Inferior parietal cortex (tissue), 1 donor: ENCODE results near the gene WDFY4.

Experiments
- DNase-seq: peaks from one replicate; pipeline ENCODE4 v3.0.0-alpha.2; 2016; ENCODE audit errors: extremely low spot score

The WDFY4 gene

DNA sequence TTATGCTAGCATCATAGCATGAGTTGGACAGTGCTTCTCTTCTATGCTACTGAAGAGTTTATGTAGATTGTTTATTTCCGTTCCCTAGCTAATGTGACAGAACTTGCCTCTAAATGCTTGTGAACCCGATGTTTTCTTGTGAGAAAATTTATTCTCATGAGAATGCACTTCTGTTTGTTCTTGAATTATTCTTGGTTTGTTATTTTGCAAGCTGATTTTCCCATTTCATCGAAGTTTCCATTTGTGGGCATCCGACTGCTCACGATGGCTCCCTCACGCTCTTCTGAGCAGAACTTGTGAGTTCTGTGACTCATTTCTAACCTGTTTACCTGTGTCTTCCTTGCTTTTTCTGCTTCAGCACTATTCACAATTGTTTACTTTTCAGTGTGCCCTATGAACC lies 59.9 kb downstream of the WDFY4 start:
- no peak for DNase-seq

DNA sequence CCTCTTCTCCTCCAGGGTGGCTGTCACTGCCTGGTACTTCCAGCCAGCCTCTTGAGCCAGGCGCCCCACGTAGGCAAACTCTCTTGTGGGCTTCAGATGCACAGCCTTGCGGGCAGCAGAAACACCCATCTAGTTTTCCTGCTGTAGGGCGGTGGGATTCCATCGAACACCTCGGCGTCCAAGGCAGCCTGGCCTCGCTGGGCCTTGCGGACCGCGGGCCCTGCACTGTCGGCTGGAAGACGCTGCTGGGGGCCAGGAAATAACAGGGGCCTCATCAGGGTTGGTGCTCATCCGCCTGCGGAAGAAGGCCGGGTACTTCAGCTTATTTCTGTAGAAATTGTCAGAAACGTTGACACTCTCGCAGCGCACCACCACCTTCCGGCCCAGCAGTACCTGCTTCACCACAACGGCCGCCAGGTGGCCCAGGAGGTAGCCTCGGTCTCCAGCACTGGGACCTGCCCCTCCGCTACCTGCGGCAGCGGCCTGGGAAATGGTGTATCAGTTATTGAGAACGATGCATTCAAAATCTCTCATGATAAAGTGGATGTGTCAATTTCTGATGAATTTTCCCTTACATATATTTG lies 61.1 kb downstream of the WDFY4 start:
- no peak for DNase-seq

DNA sequence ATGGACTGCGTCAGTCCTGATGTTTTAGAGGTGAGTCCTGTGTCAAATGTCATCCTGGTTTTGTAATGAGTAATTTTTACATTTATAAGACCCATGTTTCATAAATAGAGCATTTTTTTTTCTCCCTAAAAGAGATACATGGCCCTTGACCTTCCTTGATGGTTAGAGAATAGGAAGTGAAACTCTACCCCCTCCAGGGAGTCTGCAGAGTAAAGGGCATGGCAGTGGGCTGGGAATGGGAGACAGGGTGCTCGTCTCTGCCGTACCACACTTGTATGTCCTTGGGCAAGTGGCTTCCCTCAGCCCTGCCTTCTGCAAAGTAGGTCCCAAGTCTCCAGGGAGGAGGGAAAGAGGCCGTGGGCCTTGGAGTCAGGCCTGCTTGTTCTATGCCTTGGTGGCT lies 63.9 kb downstream of the WDFY4 start:
- DNase-seq = no peak

DNA sequence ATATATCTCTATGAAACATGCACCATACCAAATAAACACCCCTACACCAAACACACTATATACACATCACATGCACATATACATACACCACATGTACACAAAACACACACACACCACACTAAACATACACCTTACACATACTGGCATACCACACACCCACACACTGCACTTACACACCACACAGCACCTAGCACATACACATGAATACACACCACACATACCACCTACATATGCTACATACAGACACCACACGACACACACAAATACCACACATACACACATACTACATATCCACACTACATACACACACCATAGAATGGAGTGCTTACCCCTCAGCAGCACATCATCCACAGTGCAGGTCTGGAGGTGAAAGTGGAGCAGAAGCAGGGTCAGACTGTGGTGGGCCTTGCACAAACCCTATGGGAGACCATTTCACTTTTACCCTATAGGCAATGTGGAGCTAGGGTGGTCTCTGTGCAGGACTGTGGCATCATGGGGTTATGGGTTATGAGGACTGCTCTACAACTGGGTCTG lies 64.6 kb downstream of the WDFY4 start:
- DNase-seq = no peak

DNA sequence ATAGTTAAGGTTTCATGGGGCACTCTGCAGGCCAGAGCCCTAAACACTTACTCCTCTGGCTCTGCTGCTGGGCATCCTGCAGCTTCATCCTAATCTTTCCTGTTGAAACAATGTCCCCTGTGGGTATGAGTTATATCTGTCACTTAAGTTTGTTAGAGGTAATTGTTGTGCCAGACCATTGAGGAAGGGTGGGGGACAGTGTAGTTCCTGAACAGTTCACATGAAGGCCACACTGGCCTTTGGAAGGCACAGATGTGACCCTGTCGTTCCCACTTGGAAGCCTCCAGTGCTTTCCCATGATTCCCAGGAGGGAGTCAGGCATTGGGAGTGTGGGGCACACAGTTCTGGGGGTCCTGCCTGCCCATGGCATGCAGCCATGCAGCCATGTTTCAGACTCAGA lies 65.3 kb downstream of the WDFY4 start:
- DNase-seq = no peak

DNA sequence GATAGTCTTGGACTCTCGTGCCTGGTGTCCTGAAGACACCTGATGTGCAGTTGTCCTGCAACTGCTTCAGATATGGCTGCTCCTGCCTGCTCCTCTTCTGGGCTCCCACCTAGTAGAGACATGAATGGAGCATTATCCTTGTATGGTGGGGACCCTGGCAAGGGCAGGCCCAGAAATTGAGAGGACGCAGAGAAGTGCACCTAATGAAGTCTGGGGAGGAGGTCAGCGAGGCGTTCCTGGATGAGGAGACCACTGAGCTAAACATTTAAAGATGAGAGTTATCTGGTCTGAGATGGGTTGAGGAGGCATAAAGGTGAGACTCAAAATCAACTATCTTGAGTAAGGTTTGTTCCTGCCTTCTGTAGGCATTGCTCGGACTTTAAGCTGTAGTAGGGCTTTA lies 66.3 kb downstream of the WDFY4 start:
- no peak for DNase-seq

DNA sequence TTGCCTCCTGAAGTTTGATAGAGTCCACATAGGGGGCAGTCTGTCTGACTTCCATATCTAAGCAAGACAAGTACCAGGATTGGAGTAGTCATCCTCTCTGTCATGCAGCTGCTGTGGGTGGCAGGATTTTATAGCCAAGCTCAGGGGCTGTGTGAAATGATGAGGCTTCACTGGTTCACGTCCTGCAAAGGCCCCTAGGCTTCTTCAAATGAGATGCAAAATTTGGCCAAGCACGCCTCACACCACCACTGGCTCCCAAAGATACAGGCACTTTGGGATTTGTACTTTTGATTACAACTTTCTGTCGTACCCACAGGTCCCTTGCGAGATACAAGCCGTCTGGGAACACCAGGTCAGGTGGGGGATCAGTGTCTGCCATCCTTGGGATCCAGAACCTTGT lies 67.1 kb downstream of the WDFY4 start:
- DNase-seq = no peak

DNA sequence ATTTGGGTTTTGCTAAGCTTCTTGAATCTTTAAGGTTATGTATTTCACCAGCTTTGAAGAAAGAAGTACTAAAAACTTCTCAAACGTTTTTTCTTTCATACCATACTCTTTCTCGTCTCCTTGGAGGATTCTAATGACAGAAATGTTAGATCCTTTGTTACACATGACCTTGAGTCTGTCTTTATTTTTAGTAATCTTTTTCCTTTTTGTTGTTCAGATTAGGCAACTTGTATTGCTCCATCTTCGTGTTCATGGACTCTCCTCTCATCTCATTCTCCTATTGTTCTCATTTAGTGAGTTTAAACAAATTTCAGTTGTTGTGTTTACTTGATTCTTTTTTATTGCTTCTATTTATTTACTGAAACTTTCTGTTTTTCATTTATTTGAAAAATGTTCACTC lies 73.7 kb downstream of the WDFY4 start:
- no peak for DNase-seq

DNA sequence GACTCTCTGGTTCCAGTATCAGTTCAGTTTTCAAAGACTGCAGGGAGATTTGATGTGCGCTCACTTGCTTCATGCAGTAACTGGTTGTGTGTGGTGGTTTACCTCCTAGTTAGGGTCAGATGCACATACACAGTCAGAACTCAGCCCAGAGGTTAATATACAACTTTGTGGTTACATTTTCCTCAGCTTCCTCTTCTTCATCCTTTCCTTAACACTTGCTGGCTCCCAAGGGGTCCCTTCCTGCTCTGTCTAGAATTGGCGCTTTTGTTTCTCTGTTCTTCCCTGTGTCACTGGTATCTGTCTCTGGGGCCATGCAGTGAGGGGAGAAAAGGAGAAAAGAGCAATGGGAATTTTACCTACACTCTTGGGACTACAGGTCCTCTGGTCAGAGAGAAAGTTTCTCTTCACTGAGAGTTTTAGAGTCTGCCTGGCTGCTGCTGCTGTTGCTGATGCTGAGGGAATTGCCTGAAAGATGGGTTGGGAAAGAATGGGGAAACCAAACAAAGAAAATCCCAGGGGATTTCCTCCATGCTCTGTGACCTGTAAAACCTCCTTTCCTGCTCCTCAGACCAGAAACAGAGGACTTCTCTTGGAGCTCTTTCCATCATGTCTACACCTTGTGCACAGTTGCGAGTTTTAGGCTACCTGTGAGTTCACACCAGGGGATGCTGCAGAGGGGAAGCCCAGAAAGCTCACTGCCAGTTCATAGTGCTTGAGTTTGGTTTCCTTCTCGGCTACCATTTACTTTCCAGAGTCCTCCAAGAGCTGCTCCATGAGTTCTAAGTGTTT lies 74.6 kb downstream of the WDFY4 start:
- DNase-seq = no peak

DNA sequence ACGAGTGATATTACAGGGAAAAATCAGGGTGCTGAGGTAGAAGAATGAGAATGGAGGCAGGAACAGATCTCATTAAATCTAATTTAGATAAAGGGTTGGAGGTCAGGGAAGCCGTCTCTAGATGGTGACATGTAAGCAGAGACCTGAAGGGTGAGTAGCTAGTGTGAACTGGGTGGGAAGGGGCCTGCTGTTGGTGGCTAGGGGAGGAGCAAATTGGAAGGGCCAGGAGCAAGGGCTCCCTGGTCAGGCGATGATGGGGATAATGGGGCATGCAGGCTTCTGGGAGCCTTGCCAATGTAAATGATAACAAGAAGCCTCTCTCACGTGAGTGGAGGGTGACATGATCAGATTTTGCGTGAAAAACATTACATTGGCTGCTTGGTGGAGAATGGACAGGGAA lies 76.3 kb downstream of the WDFY4 start:
- DNase-seq = no peak

DNA sequence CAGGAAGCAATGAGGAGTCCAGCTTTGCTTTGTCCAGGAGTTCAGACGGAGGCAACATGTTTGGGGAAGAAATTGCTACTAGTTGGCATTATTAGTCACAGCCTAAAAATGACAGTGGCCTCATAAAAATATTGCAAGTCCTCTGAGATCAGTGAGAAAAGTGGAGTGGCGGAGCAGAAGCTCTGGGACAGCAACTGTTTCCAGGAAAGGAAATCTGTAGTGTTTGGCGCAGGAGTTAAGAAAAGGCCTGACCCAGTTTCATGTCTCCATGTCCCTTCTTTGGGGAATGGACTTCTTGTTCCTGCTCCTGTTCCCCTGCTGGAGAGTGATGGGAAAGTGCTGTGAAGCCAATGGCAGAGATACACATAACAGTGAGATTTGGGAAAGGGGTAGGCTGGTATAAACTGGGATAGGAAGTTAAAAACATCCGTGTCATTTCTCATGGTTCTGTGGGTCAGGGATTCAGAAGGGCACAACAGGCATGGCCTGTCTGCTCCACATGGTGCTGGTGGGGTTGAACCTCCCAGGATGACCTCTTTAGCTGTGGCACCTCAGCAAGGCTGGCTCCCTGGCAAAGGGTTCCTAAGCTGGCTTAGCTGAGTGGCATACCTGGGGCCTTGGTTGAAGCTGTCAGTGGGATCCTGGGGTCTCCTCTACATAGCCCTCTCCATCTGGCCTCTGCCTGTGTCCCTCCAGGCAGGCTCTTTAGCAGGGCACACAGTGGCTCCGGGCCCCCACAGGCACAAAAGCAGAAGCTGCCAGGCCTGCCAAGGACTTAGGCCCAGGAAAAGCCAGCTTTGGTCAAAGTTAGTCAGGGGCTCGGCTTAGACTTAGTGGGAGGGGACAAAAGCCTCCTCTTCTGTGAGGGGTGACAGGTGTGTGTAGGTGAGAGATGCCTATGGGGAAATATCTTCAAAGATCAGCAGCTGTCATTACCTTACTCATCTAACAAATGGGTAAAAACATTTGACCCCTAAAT lies 77.7 kb downstream of the WDFY4 start:
- no peak for DNase-seq

DNA sequence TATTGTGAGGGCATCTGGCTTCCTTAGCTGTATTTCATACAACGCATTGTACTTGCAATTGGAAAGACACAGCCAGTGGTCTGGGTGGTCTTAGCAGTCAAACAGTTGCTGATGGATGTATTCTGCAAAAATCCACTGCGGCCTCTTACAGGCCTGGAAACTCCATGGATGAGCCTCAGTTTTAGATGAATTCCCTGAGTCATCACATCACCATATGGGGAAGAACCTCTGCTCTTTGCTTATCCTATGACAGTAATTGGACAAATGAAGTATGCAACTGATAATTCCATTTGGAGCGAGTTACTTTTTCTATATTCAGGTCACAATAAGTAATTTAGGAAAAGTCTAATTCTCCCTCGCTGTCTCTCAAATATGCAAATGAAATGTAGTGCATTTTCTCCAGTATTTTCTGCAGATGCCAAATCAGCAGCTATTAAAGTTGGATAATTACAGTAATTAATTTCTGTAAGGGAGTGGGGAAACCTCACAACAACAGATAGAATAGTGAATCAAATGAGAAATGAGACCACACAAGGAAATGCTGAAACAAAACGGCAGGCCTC lies 78.8 kb downstream of the WDFY4 start:
- no peak for DNase-seq

DNA sequence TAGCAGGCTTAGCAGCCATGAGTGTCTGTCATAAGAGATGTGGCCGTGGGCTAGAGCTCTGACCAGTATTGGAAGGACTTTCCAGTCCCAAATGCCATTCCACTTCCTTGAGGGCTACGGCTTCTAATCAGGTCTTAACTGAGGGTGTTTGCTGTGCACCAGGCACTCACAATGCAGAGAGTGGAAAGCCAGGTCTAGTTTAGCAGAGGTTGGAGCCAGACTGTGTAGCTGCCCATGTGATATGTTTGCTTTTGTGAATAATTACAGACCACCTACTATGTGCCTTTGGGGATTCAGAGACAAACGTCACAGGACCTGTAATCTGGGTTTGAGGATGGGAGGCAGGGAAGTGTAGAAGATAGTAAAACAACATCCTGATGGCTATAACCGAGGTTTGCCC lies 79.8 kb downstream of the WDFY4 start:
- DNase-seq = no peak

DNA sequence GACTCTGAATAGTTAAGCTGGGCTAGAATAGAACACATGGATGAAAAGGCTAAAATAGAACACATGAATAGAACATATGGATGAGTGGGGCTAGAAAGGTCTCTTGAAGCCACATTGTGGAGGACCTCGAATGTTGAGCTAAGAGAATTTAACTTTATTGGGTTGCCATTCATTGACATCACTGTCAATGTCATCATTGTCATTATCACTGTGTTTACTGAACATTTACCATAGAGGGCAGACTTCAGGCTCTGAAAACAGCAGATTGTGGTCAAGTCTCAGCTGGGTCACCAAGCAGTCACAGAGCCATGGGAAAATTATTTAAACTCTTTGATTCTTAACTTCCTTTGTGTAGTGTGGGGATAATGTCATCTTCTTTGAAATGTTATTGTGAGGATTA lies 80.4 kb downstream of the WDFY4 start:
- DNase-seq = no peak

DNA sequence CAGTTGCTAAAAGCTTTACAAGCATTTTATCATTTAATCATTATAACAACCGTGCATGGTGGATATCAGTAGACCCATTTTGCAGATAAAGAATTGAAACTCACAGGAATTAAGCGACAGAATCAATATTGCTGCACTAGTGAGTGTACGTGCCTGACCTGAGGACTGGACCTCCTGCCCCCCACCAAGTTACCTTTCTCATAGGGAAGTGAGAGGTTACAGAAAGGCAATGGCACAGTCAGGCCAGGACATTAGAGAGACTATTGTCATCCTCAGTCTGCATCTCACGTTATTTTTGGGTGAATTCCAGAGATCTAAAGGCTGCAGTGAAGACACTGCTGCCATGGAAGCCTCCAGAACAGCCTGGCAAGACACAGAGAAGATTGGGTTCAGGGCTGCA lies 80.9 kb downstream of the WDFY4 start:
- DNase-seq = no peak

DNA sequence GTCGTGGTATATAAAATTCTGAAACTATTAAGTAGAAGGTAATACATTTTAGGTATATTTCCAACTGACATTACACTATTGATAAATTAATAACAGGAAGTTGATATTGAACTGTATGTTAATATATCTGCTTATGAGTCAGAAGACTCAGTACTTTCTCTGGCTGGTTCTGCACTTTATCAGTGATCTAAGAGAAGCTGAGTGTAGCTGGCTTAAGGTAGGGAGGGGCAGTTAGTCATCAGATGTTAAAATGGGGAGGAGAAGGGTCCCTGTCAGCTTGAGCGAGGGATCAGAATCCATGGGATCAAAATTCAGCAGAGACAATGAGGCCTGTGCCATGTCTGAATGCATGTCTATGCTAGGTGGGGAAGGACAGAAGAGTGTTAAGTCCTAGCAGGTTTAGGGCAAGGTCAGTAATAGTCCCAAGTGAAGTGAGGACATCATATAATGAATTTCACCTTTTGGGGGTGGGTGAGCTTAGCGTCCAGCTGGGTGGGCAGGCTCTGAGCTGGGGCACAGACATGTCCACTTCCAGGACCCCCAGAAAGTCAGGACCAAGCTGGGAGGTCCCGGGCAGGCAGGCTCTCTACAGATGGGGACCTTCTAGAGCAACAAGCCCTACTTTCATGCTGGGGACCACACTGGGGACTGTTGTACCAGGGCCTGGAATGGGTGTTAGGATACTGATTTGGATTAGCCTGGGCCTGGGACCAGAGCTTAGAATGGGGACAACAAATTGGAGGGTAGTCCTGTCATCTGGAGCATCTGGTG lies 82.9 kb downstream of the WDFY4 start:
- no peak for DNase-seq

DNA sequence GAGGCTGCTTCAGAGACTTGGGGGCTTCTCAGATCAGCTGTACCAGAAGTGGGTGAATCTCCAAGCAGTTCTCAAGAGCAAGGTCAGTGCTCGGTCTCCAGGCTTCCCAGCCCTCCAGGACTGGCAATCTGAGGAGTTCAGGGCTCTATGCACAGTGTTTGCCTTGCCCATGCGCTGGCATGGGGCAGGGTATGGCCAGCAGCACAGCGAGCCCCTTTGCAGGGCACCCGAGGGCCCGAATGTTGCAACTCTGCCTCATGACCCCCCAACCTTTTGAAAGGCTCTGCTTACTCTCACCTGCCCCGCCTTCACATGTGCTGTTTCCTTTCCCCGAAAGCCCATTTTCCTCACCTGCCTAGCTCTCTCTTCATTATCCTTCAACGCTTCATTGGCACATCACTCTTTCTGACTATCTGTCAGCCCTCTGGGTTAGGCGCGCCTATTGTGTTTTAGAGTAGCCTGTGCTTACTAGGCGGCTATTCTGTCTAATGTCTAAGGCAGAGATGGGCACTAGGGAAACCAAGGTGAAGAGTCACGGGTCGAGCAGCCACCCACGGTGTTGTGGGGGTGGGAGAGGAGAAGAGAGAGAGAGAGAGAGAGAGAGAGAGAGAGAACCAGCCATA lies 83.6 kb downstream of the WDFY4 start:
- DNase-seq = no peak

DNA sequence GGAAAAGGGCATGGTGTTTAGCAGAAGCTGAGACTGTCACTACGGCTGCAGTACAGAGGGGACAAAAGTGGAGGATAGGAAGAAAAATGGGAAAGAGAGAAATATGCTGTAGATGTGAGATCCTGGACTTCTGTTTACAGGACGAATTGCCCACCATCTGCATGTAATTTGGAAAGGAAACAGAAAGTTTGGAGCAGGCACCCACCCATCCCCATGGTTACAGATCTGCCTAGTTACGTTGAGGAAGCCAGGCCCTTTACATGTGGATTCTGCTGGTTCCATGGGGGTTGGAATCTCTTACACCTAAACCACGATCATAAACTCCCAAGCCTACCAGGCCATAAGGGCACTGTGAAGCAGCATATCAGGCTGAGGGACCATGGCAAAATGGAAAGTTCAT lies 84.3 kb downstream of the WDFY4 start:
- no peak for DNase-seq

DNA sequence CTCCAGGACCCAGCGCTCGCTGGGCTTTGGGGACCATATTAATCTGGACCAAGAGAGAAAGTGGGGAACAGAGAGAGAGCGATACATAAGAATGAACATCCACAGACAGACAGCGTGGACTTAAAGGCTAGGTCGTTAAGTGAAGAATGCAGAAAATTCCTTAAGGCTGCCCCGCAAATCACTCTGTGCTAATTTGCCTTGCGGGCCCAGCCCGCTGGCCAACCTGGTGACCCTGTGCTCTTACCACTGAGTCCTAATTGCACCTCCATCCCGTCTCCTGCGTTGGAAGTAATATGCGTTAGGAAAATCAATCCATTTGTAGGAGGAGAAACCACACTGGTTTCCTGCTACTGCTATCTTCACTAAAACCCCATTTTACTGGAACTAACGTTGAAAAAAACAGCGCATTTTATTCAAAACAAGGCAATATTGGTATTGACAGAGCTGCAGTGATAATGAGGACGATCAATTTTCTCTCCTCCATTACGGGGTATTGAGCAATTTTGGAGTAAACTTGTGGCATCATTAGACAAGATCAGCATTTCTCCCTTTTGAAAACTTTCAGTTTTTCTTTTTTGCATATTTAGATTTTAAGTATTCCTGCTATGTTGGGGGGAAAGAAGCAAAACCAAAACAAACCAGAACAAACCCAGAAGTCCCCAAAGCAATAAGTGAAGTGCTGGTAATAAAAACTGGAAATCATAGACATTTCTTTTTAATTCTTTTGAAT lies 85.2 kb downstream of the WDFY4 start:
- DNase-seq = no peak

DNA sequence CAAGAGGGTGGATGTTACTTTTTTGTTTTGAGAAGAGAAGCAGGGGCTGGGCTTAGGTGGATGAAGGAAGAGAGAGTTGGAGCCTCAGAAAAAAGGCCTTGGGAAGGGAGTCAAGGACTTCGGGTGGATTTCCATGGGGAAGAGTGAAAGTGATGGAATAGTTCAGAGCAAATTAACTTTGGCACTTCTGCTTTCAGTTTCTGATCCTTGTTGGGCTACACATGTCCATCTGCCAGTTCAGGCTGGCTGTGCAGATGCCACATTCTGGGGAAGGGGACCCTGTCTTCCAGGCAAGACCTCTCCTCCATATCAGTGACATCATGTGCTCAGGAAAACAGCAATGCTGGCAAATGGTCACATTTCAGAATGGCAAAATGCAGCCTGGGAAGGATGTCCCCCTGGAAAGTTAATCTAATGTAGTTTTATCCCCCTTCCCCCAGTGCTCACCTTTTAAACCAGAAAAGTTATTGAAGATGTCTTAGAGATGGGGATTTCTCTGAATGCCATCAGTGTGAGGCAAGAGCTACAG lies 86.0 kb downstream of the WDFY4 start:
- DNase-seq = no peak
